Stimulated activated CD4-positive, alpha-beta T cell treated with anti-CD3 and anti-CD28 coated beads, Interleukin-1b, Interleukin-23, amount 100 ng/mL, for 24 hours (primary cell): ENCODE results near the gene GJA5.
"Not testable (repeated sequence)": the region's sequence is repeated elsewhere in the genome, so short reads cannot be mapped to it uniquely, and the experiment has no call there.

ENCODE experiments used
- DNase-seq, 4 experiments: peaks; one replicate each; pipeline ENCODE4 v3.0.0-alpha.2; 2020; ENCODE audit warnings: low read depth in 4 of 4, low spot score in 1 of 4

GJA5 gene

DNA sequence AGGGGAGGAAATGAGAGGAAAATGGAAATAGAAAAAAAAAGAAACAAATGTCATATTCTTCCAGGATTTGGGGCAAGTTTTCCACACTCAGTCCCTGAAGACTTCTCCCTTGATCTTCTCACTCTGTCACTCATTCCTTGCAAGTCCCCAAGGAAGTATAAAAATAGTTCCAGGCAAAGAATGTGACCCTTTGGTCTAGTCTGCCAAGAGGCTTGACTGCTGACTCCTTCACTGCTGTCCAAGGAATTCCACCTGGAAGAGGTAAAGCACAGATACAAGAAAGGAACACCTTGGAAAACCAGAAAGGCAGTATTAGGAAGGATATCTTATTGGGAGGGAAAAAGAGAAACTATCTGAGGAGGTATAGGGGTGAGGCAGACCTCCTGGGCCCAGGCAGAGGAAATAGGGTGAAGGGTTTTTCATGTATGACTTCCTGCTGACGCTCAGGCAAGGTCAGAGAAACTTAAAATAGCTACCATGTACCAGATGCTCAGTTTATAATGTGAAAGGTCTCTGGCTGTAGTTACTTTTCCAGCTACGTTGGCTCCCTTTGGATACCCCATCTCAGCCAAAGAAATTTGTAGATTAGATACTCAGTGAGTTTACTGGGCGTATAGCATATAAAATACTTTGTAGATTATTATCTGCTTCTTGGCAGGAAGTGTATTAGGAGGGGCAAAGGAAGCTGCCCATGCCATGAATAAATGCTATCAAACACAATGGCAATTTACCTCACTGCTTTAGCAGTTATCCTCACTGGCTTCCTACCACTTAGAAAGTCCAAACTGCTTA lies 2.0 kb upstream of the GJA5 start:
- DNase-seq: no peak

DNA sequence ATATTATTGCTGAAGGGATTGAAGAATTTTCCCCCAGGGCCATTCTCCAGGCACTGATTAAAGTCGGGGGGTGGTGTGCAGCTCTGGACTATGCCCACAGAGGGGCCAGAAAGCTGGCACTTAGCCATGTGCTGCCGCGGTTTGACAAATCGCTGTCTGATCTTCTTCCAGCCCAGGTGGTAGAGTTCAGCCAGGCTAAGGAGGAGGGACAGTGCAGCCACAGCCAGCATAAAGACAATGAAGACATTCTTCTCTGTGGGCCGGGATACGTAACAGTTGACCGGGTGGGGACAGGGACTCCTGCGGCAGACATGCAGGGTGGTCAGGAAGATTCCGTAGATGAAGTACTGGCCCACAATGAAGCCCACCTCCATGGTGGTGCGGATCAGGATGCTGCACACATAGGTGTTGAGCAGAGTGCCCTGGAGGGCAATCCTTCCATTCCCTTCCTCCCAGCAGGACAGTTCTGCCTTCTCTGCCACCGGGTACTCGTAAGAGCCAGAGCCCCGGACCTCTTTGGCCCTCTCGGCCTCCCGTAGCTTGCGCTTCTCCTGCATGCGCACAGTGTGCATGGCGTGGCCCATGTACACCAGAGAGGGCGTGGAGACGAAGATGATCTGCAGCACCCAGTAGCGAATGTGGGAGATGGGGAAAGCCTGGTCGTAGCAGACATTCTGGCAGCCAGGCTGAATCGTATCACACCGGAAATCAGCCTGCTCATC lies 1.9 kb downstream of the GJA5 start:
- no peak for DNase-seq

DNA sequence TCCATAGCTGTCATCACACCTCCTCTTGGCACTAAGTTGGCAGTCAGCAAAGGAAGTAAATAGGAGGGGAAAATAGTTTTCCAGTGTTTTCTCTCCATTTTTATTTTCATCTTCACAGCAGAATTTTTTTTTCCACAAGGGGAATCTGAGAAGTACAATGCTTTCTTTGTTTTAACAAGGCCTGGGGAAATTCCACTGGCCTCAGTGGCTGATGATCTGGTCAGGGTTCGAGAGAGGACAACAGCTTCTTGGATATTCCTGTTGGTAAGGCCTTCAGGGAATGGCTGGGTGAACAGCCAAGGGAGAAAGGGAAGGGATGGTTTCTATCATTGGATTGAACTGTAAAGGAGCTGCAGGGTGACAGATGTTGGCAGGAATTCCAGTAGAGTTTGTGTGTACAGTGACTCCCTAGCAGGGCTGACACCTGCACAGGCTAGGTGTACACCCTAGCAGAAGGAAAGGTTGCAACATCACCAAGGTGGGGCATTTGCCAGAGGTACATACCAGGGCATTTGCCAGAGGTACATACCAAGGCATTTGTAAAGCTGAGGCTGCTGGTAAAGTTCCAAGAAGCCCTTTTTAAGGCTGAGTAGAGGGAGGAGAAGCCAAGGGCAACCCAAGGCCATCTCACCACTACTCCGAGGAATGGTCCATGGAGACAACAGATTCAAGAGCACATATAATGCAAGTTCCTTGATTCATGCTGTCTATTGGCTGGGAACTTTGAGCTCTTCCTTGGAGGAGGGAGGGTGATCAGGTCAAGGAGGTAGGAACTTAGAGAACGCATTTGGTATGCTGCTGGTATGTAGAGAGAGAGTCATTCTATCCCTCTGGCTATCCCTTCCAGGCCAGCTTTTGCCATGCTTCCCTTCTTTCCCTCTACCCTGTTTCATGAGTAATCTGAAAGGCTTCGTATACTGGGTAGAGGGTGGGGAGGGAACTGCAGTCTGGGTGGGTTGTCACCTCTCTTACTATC lies 3.1 kb downstream of the GJA5 start:
- DNase-seq: no peak

DNA sequence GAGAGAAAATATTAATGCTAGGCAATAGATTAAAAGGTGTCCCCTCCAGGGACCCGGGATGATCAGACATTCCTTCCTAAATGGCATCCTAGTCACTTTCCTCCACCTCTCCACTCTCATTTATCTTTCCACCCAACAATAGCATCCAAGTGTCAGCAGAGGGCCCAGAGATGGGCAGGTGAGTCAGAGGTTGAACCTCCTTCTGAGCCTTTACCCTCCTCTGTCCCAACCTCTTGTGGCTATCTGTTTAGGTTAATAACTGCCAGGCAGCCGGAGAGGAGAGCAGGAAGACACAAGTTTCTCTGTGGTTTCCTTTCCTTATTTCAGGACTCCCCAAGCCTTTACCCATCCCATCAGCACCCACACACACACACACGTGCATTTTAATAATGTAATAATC lies 4.1 kb downstream of the GJA5 start:
- no peak for DNase-seq

DNA sequence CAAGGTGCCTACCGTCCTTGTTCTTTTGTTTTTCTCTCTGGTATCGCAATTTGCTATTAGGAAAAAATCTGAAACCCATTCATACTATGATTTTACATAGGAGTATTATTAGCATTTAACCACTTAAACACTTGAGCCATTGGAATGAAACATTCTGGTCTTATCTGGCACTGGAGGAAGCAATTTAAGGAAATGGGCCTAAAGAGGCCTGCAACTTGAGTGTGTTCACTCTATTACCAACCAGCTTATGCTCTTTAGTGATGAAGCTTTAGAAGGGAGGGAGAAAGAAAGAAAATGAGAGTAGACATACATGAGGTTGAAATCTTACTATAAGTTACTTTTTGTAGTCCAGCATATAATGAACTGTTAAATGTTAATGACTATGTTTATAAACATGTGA lies 5.7 kb downstream of the GJA5 start:
- DNase-seq: no peak

DNA sequence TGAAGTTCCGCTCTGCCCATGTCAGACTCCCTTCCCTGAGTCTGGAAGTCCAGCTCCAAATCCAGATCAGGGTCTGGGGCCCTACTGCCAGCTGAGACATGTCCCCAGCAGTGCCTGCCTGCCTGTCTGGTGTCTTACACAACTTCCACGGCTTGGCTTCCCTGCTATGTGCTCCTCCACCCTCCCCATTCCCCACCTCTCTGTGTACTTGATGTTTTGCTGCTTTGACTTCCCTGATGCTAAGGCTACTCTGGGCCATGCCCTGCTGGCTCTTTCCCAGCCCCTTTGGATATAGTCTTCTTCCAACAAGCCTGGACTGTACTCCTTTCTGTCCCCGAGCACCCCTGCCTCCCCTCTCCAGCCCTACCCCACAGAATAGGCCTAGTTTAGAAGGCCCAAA lies 7.3 kb downstream of the GJA5 start:
- DNase-seq: no peak

DNA sequence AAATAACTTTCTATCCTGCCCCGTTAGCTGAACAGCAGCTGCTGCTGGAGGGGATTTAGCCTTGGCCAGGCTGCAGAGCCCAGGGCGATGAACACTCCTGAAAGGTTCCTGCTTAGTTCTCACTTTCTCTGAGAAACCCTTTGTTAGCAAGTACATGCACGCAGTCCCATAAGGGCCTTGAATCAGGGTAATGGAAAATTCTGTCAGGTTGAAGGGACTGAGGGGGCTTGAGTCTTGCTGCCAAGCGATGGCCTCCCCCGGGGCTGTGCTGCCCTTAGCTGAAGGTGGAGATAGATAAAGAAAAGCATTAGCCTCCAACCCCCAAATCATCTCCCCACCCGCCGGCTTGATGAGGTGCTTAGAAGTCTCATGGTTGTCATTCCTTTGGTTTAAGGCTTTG lies 7.9 kb downstream of the GJA5 start:
- no peak for DNase-seq

DNA sequence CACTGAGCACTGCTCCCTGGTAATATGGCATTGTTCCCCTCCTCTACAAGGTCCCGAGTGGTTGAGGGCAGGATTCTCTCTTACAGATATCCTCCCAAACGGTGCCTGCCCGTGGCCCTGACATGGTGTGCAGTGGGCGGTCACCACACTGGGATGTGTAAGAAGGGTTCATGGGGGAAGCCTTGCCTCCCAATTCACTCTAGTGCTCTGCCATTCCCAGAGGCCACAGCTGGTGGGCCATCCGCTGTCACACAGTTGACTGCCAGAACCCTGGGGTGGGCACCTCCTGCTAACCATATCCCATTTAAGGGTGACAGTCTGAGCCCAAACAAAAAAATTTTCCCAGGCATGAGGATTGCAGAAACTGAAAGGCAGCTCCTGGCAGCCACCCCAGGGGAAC lies 9.1 kb downstream of the GJA5 start:
- DNase-seq: no peak

DNA sequence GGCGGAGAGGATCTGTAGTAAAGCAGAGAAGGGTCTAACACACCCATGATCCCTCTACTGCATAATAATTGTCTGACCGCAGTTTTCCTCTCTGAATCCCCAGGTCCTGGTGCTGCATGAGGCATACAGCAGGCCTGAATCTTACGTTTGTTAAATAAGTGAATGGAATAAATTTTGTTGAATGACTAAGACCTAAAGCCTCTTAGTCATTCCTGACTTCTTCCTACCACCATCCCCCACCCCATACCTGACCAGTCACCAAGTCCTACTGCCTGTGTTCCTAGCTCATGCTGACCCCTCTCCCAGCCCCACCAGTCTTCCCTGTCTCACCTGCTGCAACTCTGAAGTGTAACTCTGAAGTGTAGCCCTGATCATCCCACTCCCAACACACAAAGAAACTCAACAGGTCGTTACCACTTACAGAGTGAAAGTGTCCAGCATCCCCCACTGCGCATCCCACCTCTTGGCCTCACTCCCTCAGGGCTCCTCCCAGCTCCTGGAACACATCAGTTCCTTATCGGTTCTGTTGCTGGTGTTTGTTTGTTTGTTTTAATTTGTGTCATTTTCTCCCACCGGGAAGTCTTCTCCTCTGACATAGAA lies 9.7 kb downstream of the GJA5 start:
- DNase-seq: no peak

DNA sequence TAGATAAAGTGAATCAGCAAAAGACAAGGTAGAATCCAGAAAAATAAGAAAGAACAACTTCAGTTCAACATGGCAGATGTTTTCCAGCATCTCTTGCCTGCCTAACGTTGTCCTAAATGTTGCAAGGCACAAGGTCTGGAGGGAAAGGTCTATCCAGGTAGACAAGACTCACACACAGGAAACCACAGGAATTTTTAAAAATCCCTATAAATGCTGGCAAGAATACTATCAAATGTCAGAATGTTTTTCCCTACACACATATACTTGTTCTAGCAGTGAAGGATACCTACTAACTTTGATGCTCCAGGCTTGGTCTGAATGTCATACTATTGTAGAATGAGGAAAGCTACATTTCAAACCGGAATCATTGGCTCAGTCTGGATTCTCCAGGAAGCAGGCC lies 10.6 kb downstream of the GJA5 start:
- DNase-seq: no peak

DNA sequence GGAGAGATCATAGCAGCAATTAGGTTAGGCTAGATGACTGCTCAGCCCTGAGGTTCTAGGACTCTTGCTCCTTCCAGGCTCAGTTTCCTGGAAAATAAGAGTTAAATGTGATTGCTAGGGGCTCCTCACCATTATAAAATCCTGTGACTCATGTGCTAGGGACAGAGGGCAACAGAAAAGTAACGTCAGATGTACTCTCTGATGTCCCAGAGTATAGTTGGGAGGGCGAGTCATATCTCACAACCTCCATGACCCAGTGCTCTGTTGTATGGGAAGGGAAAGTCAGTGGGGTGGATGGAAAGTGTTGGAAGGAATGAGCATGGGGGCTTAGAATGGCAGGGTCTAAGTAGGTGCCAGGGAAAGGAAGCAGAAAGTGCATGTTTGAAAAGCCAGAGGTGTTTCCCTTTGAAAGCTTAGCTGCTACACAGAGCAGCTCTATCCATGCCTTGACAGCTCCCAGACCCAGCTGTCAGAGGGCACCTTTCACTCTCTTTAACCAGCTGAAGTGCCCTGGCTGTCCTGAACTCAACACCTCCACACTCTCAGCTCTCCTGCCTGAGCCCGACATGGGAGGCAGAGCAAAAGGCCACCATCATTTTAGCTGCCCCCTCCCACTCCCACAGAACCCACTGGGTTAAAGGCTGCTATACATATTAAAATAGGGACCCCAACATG lies 11.6 kb downstream of the GJA5 start:
- DNase-seq: no peak

DNA sequence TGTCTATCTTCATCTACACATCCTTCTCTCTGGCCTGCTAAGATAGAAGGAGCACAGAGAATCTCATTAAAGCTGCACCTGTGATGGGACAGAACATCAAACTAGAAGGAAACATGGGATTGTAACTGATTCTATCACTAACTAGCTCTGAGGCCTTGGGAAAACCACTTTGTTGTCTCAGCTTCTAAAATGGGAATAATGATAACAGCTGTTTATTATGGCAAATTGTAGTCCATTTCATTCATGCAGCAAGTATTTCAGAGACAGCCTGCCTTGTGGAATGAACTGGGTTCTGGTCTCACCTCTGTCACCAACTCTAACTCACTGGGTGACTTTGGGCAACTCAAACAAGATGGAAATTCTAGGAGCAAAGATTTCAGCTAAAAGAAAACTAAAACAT lies 12.4 kb downstream of the GJA5 start:
- DNase-seq: no peak

DNA sequence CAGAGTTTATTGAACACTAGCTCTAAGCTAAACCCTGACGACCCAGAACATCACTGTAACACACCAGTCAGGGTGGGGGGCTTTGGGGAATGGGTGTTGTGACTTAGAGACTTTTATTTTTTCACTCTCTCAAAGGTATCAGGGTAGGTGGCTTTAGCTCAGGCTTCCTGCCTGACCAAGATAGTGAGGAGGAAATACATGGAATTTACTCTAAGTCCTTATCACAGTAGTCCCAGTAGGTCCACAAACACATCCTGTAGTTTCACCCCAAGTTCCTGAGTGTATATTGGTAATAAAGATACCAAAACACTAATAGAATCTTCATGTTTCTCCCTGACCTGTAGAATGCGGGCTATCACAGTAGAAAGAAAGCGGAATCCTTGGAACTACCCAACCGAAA lies 15.1 kb downstream of the GJA5 start:
- DNase-seq: no peak

DNA sequence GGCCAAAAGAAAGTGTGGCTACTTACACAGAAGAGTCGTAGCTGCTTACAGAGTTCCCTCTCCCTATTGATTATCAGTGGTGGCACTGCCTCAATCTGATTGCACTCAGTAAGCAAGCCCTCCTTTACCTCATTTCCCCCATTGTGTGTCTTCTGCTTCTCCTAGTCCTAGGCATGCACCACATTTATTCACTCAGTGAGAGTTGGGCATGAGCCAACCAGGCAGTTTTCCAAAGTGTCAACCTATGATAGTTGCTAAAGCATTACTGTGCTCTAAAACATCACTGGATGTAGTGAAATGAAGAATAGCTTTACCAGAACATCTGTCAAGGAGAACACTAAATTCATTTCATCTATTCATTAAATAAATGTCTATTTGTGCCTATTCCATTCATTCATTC lies 19.3 kb downstream of the GJA5 start:
- DNase-seq: no peak

DNA sequence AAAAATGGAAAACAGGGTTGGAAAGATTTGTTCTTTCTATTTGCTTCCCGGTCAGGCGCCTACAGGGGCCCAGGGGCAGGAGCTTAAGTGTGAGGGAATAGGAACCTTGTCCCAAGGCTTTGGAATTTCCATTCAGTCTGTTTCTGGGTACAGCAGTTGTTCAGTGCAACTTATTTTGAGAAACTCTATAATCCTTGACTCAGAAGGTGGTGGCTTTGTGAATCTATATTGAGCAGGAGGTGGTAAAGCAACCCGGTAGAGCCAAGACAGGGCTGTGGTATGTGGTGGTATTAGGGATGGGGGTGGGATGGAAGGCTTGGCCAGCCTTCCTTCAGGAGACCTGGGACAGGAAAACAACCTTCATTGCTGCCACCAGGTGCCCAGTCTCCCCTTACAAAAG lies 20.0 kb downstream of the GJA5 start:
- no peak for DNase-seq

DNA sequence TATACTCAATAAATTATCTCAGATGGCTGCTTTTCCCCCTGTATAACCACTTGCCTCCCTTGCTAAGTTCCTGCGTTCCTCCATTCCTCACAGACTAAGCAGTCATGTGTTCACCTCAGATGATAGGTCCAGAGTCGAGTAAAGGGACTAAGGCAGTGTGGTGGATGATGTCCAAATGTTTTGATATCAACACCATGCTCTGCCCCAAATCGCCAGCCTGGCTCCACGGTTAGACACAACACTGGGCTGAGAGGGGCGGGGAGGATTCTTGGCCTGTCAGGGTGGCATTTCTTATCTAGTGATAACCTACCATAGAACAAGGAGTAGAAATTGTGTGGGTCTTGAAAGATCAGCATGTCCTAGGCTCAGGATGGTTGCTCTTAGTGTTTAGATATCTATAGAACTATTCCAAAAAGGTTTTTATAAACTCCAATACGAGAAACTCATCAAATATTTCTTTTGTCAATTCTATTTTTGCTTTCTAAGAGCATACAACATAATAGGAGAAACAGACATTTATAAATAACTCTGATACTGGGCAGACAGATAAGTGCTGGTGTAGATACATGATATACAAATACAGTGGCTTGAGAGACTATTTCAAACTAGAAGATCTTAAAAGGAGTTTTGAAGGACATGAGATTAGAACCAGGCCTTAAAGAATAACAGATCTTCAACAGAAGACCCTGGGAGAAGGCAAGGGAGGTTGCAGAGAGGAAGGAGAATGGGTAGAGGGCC lies 21.5 kb downstream of the GJA5 start:
- no peak for DNase-seq

DNA sequence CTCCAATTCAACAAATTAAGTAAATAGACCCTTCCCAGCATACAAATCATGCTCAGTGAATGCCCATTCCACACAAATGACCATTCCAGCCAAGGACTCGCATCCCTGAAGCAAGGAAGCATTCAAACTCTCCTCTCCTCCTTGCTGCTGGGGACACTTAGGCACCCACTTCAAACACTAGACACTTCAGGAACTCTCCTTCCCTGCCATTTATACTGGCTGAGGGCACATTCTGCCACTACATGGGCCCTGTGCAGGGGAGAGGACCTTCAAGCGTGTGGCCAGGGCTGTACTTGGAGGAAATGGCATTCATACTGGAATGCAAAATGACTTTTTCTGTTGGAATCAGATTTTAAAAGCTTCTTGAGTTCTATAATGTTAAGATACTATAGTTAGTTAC lies 22.3 kb downstream of the GJA5 start:
- DNase-seq: no peak

DNA sequence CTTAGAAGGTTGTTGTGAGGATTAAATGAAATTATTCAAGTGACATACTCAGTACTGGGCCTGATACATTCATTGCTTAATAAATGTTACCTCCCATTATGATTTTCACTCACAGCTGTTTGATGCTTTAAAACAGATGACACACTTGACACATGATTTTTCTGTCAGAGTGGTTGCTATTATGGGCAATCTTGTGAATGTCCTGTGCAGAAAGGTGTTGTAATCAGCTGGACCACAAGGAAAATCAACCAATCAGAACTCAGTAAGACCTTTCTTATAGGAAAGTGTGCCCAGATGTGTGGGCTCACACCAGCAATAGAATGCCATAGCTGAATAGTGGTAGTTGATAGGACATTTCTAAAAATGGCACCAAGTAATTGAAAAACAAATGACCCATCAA lies 23.5 kb downstream of the GJA5 start:
- no peak for DNase-seq

DNA sequence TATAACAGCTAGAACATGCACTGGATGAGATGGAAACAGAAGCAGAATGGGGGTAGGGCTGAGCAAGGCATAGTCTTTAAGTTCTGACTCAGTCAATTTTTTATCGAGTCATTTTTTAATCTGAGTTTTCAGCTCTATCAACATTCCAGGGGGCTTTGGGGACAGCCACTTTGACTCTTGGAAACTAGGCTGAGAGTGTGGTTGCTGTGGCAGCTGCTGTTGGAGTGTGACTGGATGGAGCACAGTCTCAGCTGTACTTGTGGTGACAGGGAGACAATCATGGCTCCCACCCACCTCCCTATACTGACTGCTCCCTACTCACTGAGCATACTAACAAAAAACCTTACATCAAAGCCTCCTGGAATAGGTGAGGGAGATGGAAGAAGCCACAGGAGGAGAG lies 25.0 kb downstream of the GJA5 start:
- DNase-seq: no peak

DNA sequence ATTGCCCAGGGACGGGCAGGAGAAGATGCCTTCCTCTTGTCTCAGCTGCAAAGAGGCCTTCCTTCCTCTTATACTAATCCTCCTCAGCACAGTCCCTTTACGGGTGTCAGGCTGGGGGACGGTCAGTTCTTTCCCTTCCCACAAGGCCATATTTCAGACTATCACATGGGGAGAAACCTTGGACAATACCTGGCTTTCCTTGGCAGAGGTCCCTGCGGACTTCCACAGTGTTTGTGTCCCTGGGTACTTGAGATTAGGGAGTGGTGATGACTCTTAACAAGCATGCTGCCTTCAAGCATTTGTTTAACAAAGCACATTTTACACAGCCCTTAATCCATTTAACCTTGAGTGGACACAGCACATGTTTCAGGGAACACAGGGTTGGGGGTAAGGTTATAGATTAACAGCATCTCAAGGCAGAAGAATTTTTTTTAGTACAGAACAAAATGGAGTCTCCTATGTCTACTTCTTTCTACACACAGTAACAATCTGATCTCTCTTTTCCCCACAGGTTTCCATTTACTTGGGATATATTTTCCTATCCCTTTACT lies 26.0 kb downstream of the GJA5 start:
- not testable (repeated sequence) for DNase-seq
